ENCODE measurements around the gene KIAA1217.
"Not testable (repeated sequence)": the region's sequence is repeated elsewhere in the genome, so short reads cannot be mapped to it uniquely, and the experiment has no call there.

KIAA1217 gene

GRCh38 chr10:24480447-24480846 lies 271.5 kb downstream of the KIAA1217 start:
- no peak for DNase-seq

DNA sequence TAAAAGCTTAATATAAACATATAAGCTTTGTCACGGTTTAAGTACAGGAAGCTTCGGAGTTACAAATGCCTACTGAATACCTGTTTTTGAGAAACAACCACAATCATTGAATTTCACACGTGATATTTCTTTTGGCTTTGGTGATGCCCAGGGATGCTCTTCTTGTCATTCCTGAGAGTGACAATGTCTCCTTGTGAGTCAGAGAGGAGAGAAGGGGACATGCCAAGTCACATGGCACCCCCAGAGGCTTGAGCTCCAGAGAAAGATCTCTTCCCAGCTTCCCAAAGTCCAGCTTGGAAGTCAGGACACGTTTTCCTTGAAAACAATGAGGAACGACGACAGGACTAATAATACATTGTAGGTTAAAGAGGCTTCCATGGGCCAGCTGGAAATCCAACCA lies 272.3 kb downstream of the KIAA1217 start:
- no peak for DNase-seq

DNA sequence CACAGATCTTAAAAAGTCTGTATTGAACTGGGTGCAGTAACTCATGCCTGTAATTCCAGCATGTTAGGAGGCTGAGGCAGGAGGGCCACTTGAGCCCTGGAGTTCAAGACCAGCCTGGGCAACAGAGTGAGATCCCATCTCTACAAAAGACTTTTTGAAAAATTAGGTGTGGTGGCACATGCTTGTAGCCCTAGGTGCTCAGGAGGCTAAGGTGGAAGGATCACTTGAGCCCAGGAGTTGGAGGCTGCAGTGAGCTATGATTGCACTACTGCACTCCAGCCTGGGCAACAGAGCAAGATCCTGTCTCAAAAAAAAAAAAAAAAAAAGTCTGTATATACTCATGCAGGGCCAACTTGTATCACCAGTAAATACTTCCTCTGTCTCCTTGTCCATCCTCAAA lies 273.8 kb downstream of the KIAA1217 start:
- not testable (repeated sequence) for DNase-seq

DNA sequence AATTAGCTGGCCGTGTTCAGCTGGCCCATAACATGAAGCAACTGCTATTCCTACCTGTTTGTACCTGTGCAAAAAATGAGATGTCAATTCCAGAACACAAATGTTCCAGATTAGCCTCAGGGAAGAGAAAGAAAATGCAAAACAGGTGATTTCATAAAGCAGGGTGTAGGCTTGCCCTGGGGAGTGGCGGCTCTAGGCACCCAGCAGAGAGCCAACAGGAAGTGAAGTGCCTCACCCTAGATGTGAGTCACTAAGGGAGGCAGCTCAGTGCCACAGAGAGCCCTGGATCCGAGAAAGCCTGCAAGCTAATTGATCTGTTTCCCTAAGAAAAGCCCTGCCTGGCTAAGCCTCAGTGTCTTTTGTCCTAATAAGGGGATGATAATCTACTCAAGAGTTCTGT lies 274.8 kb downstream of the KIAA1217 start:
- DNase-seq = peak in 1 of 2 experiments; percentile 22

DNA sequence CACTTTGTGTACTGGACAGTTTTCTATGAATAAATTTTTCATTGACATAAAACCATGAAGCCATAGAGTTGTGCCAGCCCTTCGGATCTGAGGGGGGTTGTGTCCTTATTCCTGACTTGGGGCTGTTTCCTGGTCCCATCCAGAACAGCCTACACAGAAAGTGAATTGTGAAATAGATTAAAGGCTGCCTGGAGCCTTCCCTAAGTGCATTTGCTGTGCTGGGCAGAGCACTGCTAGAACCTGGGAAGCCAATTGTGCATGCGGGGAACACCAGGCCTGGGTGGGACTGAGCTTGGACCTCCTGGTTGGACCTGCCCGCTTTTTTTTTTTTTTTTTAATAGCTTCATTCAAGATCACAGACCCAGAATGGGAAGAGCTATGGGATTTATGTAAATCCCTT lies 275.8 kb downstream of the KIAA1217 start:
- no peak for DNase-seq

DNA sequence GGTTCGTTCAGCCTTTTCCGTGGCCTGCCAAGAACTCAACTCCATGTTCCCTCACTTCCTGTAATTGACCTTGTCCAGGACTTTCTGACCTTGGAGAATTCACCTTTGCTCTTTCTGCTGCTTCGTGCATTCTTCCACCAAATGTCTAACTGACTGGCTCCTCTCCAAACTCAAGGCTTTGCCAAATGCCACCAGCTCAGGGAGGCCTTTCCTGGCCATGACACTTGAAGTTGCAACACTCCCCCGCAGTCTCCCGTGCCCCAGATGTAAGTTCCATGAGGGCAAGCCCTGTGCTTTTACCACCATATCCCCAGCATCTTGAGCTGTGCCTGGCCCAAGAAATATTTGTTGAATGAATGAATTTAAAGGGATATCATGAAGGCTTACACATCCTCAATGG lies 276.4 kb downstream of the KIAA1217 start:
- DNase-seq = no peak

GRCh38 chr10:24488631-24489030 lies 279.7 kb downstream of the KIAA1217 start:
- no peak for DNase-seq

DNA sequence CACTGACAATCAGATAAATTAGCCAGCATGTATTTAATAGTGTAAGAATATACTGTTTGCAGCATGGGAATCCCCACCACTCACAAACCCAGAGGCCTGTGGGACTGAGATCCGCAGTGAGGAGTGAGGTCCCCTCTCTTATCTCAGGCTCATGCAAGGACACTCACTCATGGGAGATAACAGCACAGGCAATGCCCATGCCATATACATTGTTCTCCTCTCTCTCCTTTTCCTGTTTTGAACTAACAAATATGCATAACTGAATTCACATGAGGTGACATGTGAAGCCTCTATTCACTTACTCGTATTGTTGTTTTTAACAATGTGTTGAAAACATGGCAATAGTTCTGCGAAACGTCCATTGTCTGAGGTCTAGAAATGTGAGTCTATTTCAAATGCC lies 284.2 kb downstream of the KIAA1217 start:
- DNase-seq = no peak

GRCh38 chr10:24494236-24494635 lies 285.3 kb downstream of the KIAA1217 start:
- no peak for DNase-seq

DNA sequence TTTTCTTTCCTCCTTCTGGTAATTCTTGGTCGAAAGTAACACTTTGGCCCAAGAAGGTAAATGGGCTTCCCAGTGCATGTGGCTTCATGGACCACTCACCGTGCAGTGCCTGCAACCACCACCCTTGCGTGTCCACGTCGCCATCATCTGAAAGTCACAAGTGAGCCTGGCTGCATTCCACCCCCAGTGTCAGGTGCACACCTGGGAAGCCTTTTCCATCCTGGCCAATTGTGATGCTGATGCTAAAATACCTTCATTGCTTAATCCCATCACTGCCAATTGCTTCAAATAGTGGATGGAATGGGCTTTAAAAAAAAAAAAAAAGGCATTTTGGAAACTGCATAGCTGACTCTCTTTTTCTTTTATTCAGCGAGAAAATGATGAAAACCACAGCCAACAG lies 285.8 kb downstream of the KIAA1217 start:
- DNase-seq = no peak

GRCh38 chr10:24495666-24496460 lies 286.9 kb downstream of the KIAA1217 start:
- DNase-seq = no peak

DNA sequence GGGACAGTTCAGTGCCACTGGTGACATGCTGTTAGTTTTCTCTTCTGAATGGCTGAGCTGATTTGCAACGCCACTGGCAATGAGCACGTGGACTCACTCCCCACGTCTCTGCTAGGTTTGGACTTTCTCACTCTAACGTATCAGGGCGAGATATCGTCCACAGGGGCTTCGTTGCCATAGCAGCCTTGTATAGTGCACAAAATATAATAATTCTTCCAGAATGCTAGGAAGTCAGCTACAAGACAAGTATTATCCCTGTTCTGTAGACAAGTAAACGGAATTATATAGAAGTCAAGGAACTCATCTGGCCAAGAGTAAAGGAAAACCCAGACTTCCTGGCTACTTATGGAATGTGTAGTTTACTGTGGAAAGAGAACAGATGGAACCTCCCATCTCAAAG lies 288.0 kb downstream of the KIAA1217 start:
- DNase-seq = no peak

- DNase-seq = no peak
These were observed 292.2 kb downstream of the KIAA1217 start for GRCh38 chr10:24501056-24501711.

DNA sequence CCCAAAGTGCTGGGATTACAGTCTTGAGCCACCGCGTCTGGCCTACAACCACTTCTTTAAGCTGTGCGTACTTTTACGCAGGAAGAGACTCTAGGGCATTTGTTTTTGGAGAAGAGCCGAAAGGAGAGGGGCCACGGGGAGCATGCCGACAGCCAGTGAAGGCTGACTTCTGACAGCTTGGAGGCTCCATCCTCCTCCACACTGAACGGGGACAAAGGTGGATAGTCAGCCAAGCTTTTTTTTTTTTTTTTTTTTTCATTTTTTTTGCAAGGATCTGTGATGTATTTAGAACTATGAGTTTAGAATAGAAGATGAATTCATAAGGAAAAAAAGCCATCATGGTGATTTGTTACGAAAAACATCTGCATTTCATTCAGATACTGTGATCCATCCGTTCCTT lies 293.1 kb downstream of the KIAA1217 start:
- DNase-seq = no peak

DNA sequence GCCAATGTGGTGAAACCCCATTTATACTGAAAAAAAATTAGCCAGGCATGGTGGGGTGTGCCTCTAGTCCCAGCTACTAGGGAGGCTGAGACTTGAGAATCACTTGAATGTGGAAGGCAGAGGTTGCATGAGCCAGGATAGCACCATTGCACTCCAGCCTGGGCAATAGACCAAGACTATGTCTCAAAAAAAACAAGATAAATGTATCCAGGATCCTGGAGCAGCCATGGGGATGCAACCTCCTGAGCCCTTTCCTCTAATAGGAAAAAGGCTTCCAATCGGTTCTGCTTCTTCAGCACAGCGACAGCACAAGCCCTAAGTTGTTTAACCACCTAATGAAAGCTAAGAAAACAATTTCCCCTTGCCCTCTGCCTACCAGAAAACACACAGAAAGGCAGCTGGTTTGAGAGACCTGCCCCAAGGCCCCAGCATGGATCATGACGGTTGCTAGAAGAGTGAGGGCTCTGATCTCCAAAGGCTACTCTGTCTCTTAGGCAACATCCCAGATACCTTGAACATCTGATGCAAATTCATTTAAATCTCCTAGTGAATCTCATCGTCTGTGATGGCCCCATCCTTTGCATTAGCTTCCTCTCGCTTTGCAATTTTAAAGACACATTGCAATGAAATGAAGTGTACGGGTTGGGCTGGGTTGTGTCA lies 294.0 kb downstream of the KIAA1217 start:
- no peak for DNase-seq

DNA sequence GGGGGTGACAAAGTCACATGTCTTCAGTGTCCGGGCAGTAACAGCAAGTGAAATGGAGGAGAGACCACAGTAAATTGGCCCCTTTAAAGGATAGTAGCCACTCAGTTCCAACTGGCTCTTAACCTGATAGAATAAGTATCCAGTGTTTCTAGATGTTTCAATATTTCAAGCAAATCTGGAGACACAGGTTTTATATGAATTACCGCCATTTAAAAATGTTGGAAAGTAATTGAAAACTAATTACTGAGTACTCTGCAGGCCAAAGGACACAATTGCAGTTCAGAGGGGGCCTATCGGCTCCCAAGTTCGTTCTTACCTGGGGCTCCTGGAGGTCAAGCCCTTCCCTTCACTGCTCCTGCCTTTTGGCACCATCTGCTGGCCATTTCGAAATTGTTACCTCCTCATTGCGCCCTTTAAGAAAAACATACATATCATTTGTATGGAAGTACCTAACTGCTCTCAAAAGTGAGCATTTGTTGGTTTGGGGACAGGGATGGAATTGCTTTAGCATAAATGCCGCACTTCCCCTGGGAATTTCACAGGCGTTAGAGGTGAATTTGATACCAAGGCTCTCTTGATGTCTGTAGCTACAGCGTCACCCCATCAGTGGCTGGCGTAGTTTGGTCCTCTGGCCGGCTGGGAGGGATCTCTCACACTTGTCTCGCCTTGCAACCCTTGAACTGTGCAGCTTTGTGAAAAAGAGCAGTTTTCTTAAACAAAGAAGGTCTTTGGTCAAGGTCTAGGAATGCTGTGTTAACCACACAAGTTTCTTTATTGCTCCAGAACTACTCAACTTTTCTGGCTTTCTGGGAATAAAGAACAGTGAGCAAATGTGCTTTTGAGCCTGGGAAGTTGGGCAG lies 294.8 kb downstream of the KIAA1217 start:
- DNase-seq = peak; percentile 43 to 56

DNA sequence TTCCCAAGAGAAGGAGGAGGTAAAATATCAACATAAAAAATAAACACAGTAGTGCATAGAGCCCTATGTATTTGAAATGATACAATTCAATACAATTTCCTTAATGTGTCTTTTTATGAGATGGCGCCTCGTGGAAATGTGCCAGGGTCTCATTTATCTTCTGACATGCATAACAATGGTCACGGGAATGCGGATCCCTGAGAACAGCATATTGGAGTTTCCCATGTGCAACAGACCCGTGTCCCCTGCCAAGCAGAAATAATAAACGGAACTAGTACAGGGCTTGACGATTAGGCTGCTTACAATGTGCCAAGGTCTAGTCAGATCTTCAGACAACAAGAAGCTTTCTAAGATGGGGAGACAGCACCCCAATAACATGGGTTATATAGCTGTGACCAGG lies 296.8 kb downstream of the KIAA1217 start:
- DNase-seq = no peak

DNA sequence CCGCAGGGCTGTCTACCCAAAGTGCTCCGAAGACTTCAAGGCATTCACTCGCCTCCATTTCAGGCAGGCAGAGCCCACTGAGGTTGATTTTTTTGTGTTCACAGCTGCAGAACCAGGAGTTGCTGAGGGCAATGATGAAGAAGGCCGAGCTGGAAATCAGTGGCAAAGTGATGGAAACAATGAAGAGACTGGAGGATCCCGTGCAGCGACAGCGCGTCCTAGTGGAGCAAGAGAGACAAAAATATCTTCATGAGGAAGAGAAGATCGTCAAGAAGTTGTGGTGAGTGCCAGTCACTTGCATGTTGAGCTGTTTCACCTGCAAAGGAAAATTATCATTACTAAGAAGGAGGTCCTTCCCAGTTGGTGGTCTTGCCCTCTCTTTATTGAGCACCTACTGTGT lies 304.2 kb downstream of the KIAA1217 start:
- peak in 1 of 2 experiments; percentile 26 for DNase-seq

GRCh38 chr10:24515481-24515880 lies 306.5 kb downstream of the KIAA1217 start:
- DNase-seq = no peak

- DNase-seq = no peak
These were observed 309.5 kb downstream of the KIAA1217 start for GRCh38 chr10:24518411-24518810.

DNA sequence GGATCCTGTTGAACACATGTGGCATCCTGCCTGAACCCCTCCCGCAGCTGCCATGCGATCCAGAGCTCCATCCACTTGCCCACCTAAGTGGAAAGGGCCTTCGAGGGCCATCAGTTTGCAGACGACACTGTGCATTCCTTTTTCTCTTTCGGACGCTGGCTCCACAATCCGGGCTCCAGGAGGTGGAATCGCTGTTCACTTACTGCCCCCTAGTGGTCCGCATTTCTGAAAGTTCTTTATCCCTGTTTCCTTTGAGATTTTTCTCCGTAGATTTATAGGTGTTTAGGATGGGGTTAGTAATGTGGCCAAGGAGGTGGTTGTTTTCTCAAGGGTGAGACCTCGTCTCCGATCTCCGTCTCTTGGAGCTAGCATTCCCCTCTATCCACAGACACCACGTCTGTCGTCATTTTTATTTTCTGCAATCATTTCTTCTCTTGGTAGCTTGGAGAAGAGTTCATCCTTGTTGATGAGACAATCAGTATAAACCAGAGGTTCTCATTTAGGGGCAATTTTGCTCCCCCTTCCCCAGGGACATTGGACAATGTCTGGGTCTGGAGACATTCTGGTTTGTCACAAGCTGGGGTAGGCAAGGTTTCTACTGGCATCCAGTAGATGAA lies 310.2 kb downstream of the KIAA1217 start:
- peak; percentile 36 to 51 for DNase-seq

DNA sequence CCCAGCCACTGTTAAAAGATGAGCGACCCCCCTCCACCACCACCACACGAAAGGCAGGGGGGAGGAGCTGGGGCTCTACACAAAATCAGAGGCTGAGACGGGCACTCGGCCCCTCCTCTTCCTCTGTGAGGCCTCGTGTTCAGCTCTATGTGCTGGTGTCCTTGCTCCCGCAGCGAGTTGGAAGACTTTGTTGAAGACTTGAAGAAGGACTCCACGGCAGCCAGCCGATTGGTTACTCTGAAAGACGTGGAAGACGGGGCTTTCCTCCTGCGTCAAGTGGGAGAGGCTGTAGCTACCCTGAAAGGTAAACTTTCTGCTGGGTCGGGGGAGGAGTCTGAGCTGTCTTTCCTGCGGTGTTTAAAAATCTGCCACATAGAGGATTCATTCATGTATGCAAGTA lies 311.0 kb downstream of the KIAA1217 start:
- peak; percentile 23 to 28 for DNase-seq

DNA sequence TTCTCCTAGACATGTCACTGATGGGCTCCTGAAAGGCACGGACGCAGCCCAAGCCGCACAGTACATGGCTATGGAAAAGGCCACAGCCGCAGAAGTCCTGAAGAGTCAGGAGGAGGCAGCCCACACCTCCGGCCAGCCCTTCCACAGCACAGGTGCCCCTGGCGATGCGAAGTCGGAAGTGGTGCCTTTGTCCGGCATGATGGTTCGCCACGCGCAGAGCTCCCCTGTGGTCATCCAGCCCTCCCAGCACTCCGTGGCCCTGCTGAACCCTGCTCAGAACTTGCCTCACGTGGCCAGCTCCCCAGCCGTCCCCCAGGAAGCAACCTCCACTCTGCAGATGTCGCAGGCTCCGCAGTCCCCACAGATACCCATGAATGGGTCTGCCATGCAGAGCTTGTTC lies 315.4 kb downstream of the KIAA1217 start:
- DNase-seq = no peak
